HEK293 (cell line): ENCODE data around the gene PCSK6.
A peak's percentile ranks its signal among the peaks of the same experiment; 100 is the strongest.

ENCODE experiments used
- GLIS1 ChIP-seq: fragments of 450-650 bp; formaldehyde crosslinking; IDR thresholded peaks from 2 replicates; pipeline ENCODE4 v1.5.1; 2016; ENCODE audit warnings: missing biosample characterization, missing genetic modification characterization
- IKZF3 ChIP-seq: fragments of 450-650 bp; IDR thresholded peaks from 2 replicates; pipeline ENCODE4 v1.5.0; 2018; ENCODE audit warnings: missing biosample characterization, mild to moderate bottlenecking, missing genetic modification characterization, moderate library complexity
- KLF16 ChIP-seq: fragments of 450-650 bp; formaldehyde crosslinking; IDR thresholded peaks from 2 replicates; pipeline ENCODE4 v1.5.1; 2017; ENCODE audit warnings: missing biosample characterization, missing genetic modification characterization
- SP2 ChIP-seq: fragments of 450-650 bp; formaldehyde crosslinking; IDR thresholded peaks from 2 replicates; pipeline ENCODE4 v1.5.1; 2016; ENCODE audit warnings: missing biosample characterization, missing genetic modification characterization
- SP3 ChIP-seq: fragments of 450-650 bp; formaldehyde crosslinking; IDR thresholded peaks from 2 replicates; pipeline ENCODE4 v1.5.1; 2016; ENCODE audit warnings: missing biosample characterization, missing genetic modification characterization
- SP7 ChIP-seq: fragments of 450-650 bp; formaldehyde crosslinking; IDR thresholded peaks from 2 replicates; pipeline ENCODE4 v1.5.1; 2016; ENCODE audit warnings: missing biosample characterization, missing genetic modification characterization
- TRIM28 ChIP-seq: IDR thresholded peaks from 2 replicates; pipeline ENCODE4 v1.6.1; 2011; ENCODE audit warnings: low read length, control low read depth, borderline replicate concordance
- ZBTB17 ChIP-seq: fragments of 450-650 bp; formaldehyde crosslinking; IDR thresholded peaks from 2 replicates; pipeline ENCODE4 v1.5.1; 2016; ENCODE audit warnings: missing biosample characterization, missing genetic modification characterization
- ZNF121 ChIP-seq: fragments of 450-650 bp; formaldehyde crosslinking; IDR thresholded peaks from 2 replicates; pipeline ENCODE4 v1.5.1; 2016; ENCODE audit warnings: missing biosample characterization, missing genetic modification characterization
- ZNF140 ChIP-seq: fragments of 450-650 bp; formaldehyde crosslinking; IDR thresholded peaks from 2 replicates; pipeline ENCODE4 v1.5.1; 2016; ENCODE audit warnings: missing biosample characterization, missing genetic modification characterization
- ZNF274 ChIP-seq, 2 experiments: fragments of 200-500 bp in 1 of 2; fragments of 450-650 bp in 1 of 2; sonication (Bioruptor generic) in 1 of 2; formaldehyde crosslinking in 1 of 2; IDR thresholded peaks; 2 replicates each; pipeline versions ENCODE4 v1.5.1 to v1.6.1; 2014 to 2016; ENCODE audit warnings: borderline replicate concordance in 1 of 2, inconsistent platforms in 1 of 2, low read length in 1 of 2, missing biosample characterization in 1 of 2, missing genetic modification characterization in 1 of 2
- ZNF391 ChIP-seq: fragments of 450-650 bp; formaldehyde crosslinking; IDR thresholded peaks from 2 replicates; pipeline ENCODE4 v1.5.1; 2016; ENCODE audit warnings: low read depth, missing biosample characterization, missing genetic modification characterization, borderline replicate concordance
- ZNF423 ChIP-seq: fragments of 450-650 bp; formaldehyde crosslinking; IDR thresholded peaks from 2 replicates; pipeline ENCODE4 v1.5.1; 2016; ENCODE audit warnings: missing biosample characterization, missing genetic modification characterization
- ZNF433 ChIP-seq: fragments of 450-650 bp; formaldehyde crosslinking; IDR thresholded peaks from 2 replicates; pipeline ENCODE4 v1.5.1; 2016; ENCODE audit warnings: missing biosample characterization, missing genetic modification characterization, low read depth
- ZNF473 ChIP-seq: fragments of 450-650 bp; formaldehyde crosslinking; IDR thresholded peaks from 2 replicates; pipeline ENCODE4 v1.5.1; 2017; ENCODE audit warnings: missing biosample characterization, missing genetic modification characterization
- ZNF501 ChIP-seq: fragments of 450-650 bp; formaldehyde crosslinking; IDR thresholded peaks from 2 replicates; pipeline ENCODE4 v1.5.1; 2016; ENCODE audit warnings: missing biosample characterization, missing genetic modification characterization
- ZNF561 ChIP-seq: fragments of 450-650 bp; IDR thresholded peaks from 2 replicates; pipeline ENCODE4 v1.5.1; 2018; ENCODE audit warnings: missing biosample characterization, missing genetic modification characterization, borderline replicate concordance
- ZNF76 ChIP-seq: fragments of 450-650 bp; formaldehyde crosslinking; IDR thresholded peaks from 2 replicates; pipeline ENCODE4; 2016; ENCODE audit warnings: low read depth, missing biosample characterization, missing genetic modification characterization, borderline replicate concordance
- ZNF777 ChIP-seq: fragments of 450-650 bp; formaldehyde crosslinking; IDR thresholded peaks from 2 replicates; pipeline ENCODE4 v1.5.1; 2017; ENCODE audit warnings: missing biosample characterization, missing genetic modification characterization, borderline replicate concordance
- TF ChIP-seq, protein P1 (sequence below): IDR thresholded peaks from 2 replicates; pipeline ENCODE4 v1.6.1; 2011; ENCODE audit warnings: mild to moderate bottlenecking, low read depth, low read length, borderline replicate concordance
- TF ChIP-seq, protein P2 (sequence below): fragments of 450-650 bp; formaldehyde crosslinking; IDR thresholded peaks from 2 replicates; pipeline ENCODE4 v1.5.1; 2016; ENCODE audit warnings: missing biosample characterization, missing genetic modification characterization
- TF ChIP-seq, protein P3 (sequence below): fragments of 450-650 bp; formaldehyde crosslinking; IDR thresholded peaks from 2 replicates; pipeline ENCODE4 v1.5.1; 2017; ENCODE audit warnings: missing biosample characterization, missing genetic modification characterization
- TF ChIP-seq, protein P4 (sequence below): fragments of 450-650 bp; formaldehyde crosslinking; IDR thresholded peaks from 2 replicates; pipeline ENCODE4 v1.5.1; 2016; ENCODE audit warnings: missing biosample characterization, missing genetic modification characterization
- TF ChIP-seq, protein P5 (sequence below): fragments of 450-650 bp; formaldehyde crosslinking; IDR thresholded peaks from 2 replicates; pipeline ENCODE4 v1.5.1; 2016; ENCODE audit warnings: missing biosample characterization, missing genetic modification characterization, low read depth
- TF ChIP-seq, protein P6 (sequence below): fragments of 450-650 bp; formaldehyde crosslinking; IDR thresholded peaks from 2 replicates; pipeline ENCODE4 v1.5.1; 2016; ENCODE audit warnings: missing biosample characterization, missing genetic modification characterization
- TF ChIP-seq, protein P7 (sequence below): fragments of 450-650 bp; formaldehyde crosslinking; optimal IDR thresholded peaks from 2 replicates; pipeline ENCODE3; 2016; ENCODE audit warnings: missing biosample characterization, mild to moderate bottlenecking, missing genetic modification characterization

The PCSK6 gene

DNA sequence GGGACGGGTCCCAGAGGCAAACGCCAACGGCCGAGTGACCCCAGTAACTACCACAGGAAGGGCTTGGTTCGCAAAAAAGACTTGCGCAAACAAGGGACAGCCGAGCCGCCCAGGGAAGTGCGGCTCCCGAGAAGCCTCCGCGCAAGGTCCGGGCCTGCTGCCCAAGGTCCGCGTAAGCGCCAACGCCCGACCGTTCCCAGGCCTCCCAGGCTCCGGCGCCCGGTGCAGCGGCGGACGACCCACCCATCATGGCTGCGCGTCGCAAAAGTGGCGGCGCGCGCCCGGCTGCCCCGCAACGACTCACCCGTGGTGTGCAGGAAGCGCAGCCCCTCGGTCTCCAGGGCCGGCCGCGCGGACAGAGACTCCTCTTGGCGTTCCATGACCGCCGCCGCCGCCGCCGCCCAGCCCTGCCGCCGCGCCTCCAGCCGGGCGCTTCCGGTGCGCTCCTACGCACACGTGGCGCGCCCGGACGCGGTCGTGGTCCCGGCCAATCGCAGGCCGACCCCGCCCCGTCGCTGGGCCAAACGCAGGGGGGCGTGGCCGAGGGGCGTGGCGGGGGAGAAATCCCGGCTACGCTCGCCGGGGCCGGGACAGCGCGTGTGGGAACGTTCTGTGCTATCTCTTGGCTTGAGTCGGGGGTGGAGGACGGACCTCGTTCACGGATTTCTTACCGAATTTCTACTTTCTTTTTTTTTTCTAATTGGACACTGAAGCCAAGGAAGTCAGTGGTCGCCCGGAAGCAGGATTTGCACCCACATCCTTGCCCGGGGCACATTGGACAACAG lies 212.3 kb downstream of the PCSK6 start, which contains the start of gene SELENOS (continued):
- TF ChIP-seq ZNF561 (tag by site-specific recombination) (peak; percentile 81; the same call in 1 of the 2 replicates), ZNF777 (no peak), ZNF391 (no peak), TRIM28 (no peak; the same call in 1 of the 2 replicates), SP3 (tag by site-specific recombination) (peak; percentile 88), ZNF433 (tag by site-specific recombination) (no peak), ZNF76 (tag by site-specific recombination) (peak; percentile 77), SP2 (tag by site-specific recombination) (peak; percentile 78), IKZF3 (0 out of 2 replicates have a peak, but pooled peaks have one; percentile 14), ZNF274 (IDR thresholded peaks at IDR 0.05; ENCODE audit: low read length) (no peak), ZNF274 (tag by site-specific recombination; IDR thresholded peaks at IDR 0.05; ENCODE audit: borderline replicate concordance) (no peak), ZNF140 (no peak), ZBTB17 (tag by site-specific recombination) (0 out of 2 replicates have a peak, but pooled peaks have one; percentile 0), KLF16 (0 out of 2 replicates have a peak, but pooled peaks have one; percentile 69), ZNF501 (tag by site-specific recombination) (peak; percentile 35; the same call in 1 of the 2 replicates), ZNF121 (no peak), ZNF423 (tag by site-specific recombination) (no peak), ZNF473 (tag by site-specific recombination) (no peak), SP7 (tag by site-specific recombination) (no peak), GLIS1 (tag by site-specific recombination) (peak; percentile 37; the same call in 1 of the 2 replicates)
- TF ChIP-seq, protein P1, sequence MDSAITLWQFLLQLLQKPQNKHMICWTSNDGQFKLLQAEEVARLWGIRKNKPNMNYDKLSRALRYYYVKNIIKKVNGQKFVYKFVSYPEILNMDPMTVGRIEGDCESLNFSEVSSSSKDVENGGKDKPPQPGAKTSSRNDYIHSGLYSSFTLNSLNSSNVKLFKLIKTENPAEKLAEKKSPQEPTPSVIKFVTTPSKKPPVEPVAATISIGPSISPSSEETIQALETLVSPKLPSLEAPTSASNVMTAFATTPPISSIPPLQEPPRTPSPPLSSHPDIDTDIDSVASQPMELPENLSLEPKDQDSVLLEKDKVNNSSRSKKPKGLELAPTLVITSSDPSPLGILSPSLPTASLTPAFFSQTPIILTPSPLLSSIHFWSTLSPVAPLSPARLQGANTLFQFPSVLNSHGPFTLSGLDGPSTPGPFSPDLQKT: peak; percentile 84; the same call in 1 of the 2 replicates
- TF ChIP-seq, protein P2, sequence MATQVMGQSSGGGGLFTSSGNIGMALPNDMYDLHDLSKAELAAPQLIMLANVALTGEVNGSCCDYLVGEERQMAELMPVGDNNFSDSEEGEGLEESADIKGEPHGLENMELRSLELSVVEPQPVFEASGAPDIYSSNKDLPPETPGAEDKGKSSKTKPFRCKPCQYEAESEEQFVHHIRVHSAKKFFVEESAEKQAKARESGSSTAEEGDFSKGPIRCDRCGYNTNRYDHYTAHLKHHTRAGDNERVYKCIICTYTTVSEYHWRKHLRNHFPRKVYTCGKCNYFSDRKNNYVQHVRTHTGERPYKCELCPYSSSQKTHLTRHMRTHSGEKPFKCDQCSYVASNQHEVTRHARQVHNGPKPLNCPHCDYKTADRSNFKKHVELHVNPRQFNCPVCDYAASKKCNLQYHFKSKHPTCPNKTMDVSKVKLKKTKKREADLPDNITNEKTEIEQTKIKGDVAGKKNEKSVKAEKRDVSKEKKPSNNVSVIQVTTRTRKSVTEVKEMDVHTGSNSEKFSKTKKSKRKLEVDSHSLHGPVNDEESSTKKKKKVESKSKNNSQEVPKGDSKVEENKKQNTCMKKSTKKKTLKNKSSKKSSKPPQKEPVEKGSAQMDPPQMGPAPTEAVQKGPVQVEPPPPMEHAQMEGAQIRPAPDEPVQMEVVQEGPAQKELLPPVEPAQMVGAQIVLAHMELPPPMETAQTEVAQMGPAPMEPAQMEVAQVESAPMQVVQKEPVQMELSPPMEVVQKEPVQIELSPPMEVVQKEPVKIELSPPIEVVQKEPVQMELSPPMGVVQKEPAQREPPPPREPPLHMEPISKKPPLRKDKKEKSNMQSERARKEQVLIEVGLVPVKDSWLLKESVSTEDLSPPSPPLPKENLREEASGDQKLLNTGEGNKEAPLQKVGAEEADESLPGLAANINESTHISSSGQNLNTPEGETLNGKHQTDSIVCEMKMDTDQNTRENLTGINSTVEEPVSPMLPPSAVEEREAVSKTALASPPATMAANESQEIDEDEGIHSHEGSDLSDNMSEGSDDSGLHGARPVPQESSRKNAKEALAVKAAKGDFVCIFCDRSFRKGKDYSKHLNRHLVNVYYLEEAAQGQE (tag by site-specific recombination): 0 out of 2 replicates have a peak, but pooled peaks have one; percentile 27
- TF ChIP-seq, protein P3, sequence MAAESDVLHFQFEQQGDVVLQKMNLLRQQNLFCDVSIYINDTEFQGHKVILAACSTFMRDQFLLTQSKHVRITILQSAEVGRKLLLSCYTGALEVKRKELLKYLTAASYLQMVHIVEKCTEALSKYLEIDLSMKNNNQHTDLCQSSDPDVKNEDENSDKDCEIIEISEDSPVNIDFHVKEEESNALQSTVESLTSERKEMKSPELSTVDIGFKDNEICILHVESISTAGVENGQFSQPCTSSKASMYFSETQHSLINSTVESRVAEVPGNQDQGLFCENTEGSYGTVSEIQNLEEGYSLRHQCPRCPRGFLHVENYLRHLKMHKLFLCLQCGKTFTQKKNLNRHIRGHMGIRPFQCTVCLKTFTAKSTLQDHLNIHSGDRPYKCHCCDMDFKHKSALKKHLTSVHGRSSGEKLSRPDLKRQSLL (tag by site-specific recombination): 0 out of 2 replicates have a peak, but pooled peaks have one; percentile 36
- TF ChIP-seq, protein P4, sequence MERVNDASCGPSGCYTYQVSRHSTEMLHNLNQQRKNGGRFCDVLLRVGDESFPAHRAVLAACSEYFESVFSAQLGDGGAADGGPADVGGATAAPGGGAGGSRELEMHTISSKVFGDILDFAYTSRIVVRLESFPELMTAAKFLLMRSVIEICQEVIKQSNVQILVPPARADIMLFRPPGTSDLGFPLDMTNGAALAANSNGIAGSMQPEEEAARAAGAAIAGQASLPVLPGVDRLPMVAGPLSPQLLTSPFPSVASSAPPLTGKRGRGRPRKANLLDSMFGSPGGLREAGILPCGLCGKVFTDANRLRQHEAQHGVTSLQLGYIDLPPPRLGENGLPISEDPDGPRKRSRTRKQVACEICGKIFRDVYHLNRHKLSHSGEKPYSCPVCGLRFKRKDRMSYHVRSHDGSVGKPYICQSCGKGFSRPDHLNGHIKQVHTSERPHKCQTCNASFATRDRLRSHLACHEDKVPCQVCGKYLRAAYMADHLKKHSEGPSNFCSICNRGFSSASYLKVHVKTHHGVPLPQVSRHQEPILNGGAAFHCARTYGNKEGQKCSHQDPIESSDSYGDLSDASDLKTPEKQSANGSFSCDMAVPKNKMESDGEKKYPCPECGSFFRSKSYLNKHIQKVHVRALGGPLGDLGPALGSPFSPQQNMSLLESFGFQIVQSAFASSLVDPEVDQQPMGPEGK (tag by site-specific recombination): peak; percentile 59
- TF ChIP-seq, protein P5, sequence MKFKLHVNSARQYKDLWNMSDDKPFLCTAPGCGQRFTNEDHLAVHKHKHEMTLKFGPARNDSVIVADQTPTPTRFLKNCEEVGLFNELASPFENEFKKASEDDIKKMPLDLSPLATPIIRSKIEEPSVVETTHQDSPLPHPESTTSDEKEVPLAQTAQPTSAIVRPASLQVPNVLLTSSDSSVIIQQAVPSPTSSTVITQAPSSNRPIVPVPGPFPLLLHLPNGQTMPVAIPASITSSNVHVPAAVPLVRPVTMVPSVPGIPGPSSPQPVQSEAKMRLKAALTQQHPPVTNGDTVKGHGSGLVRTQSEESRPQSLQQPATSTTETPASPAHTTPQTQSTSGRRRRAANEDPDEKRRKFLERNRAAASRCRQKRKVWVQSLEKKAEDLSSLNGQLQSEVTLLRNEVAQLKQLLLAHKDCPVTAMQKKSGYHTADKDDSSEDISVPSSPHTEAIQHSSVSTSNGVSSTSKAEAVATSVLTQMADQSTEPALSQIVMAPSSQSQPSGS (tag by site-specific recombination): no peak
- TF ChIP-seq, protein P6, sequence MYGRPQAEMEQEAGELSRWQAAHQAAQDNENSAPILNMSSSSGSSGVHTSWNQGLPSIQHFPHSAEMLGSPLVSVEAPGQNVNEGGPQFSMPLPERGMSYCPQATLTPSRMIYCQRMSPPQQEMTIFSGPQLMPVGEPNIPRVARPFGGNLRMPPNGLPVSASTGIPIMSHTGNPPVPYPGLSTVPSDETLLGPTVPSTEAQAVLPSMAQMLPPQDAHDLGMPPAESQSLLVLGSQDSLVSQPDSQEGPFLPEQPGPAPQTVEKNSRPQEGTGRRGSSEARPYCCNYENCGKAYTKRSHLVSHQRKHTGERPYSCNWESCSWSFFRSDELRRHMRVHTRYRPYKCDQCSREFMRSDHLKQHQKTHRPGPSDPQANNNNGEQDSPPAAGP (tag by site-specific recombination): peak; percentile 41; the same call in 1 of the 2 replicates
- TF ChIP-seq, protein P7, sequence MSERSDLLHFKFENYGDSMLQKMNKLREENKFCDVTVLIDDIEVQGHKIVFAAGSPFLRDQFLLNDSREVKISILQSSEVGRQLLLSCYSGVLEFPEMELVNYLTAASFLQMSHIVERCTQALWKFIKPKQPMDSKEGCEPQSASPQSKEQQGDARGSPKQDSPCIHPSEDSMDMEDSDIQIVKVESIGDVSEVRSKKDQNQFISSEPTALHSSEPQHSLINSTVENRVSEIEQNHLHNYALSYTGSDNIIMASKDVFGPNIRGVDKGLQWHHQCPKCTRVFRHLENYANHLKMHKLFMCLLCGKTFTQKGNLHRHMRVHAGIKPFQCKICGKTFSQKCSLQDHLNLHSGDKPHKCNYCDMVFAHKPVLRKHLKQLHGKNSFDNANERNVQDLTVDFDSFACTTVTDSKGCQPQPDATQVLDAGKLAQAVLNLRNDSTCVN (tag by site-specific recombination): peak; percentile 93
